ENCODE data around the gene ASB18. TPM values are rescaled to one million over a fixed set of nuclear protein-coding genes. Genes with fewer than 3 reads are reported as not detected.

ASB18 gene
- total and polyA plus RNA-seq, 4 donors = not detected

DNA sequence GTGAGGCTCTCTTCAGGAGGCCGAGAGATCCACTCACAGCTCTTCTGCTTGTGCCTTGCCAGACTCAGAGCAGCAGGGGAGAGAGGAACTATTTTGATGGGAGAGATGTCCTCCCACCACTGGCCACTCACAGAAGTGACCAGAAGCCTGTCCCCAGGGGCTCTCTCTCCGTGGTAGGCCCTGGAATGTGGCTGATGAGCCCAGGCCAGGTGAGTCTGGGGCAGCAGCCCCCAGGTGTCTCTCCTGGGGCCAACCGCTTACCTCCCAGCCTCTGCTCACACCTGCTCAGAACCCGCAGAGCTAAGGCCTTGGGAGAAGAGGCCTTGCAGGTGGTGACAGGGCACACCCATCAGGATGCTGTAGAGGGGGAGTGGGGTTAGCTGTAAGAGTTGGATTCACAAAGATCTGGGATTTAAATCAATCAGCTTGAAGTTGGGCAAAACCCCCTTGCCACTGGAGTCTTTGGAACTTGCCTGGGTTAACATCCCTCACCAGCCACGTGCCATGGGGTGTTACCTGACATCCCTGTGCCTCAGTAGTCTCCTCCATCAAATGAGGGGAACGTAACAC lies 29.1 kb upstream of the ASB18 start (continued):
- TF ChIP-seq, protein P1, sequence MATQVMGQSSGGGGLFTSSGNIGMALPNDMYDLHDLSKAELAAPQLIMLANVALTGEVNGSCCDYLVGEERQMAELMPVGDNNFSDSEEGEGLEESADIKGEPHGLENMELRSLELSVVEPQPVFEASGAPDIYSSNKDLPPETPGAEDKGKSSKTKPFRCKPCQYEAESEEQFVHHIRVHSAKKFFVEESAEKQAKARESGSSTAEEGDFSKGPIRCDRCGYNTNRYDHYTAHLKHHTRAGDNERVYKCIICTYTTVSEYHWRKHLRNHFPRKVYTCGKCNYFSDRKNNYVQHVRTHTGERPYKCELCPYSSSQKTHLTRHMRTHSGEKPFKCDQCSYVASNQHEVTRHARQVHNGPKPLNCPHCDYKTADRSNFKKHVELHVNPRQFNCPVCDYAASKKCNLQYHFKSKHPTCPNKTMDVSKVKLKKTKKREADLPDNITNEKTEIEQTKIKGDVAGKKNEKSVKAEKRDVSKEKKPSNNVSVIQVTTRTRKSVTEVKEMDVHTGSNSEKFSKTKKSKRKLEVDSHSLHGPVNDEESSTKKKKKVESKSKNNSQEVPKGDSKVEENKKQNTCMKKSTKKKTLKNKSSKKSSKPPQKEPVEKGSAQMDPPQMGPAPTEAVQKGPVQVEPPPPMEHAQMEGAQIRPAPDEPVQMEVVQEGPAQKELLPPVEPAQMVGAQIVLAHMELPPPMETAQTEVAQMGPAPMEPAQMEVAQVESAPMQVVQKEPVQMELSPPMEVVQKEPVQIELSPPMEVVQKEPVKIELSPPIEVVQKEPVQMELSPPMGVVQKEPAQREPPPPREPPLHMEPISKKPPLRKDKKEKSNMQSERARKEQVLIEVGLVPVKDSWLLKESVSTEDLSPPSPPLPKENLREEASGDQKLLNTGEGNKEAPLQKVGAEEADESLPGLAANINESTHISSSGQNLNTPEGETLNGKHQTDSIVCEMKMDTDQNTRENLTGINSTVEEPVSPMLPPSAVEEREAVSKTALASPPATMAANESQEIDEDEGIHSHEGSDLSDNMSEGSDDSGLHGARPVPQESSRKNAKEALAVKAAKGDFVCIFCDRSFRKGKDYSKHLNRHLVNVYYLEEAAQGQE (IDR thresholded peaks at IDR 0.05) = no peak
- TF ChIP-seq JUND (IDR thresholded peaks at IDR 0.05) = no peak

DNA sequence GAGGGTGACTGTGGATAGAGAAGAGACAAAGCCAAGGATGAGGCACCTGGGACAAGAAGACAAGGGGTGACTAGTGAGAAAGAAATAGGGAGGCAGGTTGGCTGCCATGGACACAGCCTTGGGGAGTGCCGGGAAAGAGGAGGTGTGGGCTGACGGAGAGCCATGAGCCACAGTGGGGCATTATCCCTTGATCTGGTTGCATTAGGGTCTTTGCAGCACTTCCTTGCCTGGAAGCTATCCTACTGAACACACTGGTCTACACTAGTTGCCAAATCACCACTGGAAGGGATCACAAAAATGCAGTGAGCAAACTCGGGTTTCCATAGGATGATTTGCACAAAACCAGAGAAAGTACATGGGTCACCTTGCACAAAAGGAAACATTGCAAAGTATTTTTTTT lies 27.7 kb upstream of the ASB18 start:
- no peaks in the 10 kb centered on the region for H3K9me3 ChIP-seq (ENCODE audit: control insufficient read depth in 4 of 4, low read length in 3 of 4)
- no peak for DNase-seq (ENCODE audit: low spot score)
- H3K27me3 ChIP-seq (ENCODE audit: control insufficient read depth in 4 of 4, insufficient read depth in 4 of 4, low read length in 3 of 4) = no peaks in the 10 kb centered on the region
- no peaks in the 10 kb centered on the region for H3K4me1 ChIP-seq (ENCODE audit: control insufficient read depth in 4 of 4, insufficient read depth in 4 of 4, low read length in 3 of 4)
- no peak overlapping the region for H3K9ac ChIP-seq (ENCODE audit: low read depth in 1 of 2, low read length in 2 of 2)
- TF ChIP-seq, protein P2, sequence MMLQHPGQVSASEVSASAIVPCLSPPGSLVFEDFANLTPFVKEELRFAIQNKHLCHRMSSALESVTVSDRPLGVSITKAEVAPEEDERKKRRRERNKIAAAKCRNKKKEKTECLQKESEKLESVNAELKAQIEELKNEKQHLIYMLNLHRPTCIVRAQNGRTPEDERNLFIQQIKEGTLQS (IDR thresholded peaks at IDR 0.05) = no peak
- TF ChIP-seq, protein P1 (IDR thresholded peaks at IDR 0.05) = no peak
- TF ChIP-seq JUND (IDR thresholded peaks at IDR 0.05) (no peak), NR2F2 (IDR thresholded peaks at IDR 0.05) (no peak), FOXA1 (IDR thresholded peaks at IDR 0.05) (no peak), GABPA (IDR thresholded peaks at IDR 0.05 in 1 of 2, conservative IDR thresholded peaks at IDR 0.05 in 1 of 2) (no peak), FOXA2 (IDR thresholded peaks at IDR 0.05) (no peak), RAD21 (IDR thresholded peaks at IDR 0.05) (no peak), TAF1 (conservative IDR thresholded peaks at IDR 0.05) (no peak), RXRA (IDR thresholded peaks at IDR 0.05) (no peak), HNF4A (conservative IDR thresholded peaks at IDR 0.05) (no peak), HNF4G (IDR thresholded peaks at IDR 0.05) (no peak), YY1 (IDR thresholded peaks at IDR 0.05) (no peak)
- TF ChIP-seq, protein P3, sequence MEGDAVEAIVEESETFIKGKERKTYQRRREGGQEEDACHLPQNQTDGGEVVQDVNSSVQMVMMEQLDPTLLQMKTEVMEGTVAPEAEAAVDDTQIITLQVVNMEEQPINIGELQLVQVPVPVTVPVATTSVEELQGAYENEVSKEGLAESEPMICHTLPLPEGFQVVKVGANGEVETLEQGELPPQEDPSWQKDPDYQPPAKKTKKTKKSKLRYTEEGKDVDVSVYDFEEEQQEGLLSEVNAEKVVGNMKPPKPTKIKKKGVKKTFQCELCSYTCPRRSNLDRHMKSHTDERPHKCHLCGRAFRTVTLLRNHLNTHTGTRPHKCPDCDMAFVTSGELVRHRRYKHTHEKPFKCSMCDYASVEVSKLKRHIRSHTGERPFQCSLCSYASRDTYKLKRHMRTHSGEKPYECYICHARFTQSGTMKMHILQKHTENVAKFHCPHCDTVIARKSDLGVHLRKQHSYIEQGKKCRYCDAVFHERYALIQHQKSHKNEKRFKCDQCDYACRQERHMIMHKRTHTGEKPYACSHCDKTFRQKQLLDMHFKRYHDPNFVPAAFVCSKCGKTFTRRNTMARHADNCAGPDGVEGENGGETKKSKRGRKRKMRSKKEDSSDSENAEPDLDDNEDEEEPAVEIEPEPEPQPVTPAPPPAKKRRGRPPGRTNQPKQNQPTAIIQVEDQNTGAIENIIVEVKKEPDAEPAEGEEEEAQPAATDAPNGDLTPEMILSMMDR (IDR thresholded peaks at IDR 0.05; ENCODE audit: low read depth, low read length, missing input control) = no peak
- TF ChIP-seq, protein P4, sequence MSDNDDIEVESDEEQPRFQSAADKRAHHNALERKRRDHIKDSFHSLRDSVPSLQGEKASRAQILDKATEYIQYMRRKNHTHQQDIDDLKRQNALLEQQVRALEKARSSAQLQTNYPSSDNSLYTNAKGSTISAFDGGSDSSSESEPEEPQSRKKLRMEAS (IDR thresholded peaks at IDR 0.05) = no peak
- TF ChIP-seq, protein P5, sequence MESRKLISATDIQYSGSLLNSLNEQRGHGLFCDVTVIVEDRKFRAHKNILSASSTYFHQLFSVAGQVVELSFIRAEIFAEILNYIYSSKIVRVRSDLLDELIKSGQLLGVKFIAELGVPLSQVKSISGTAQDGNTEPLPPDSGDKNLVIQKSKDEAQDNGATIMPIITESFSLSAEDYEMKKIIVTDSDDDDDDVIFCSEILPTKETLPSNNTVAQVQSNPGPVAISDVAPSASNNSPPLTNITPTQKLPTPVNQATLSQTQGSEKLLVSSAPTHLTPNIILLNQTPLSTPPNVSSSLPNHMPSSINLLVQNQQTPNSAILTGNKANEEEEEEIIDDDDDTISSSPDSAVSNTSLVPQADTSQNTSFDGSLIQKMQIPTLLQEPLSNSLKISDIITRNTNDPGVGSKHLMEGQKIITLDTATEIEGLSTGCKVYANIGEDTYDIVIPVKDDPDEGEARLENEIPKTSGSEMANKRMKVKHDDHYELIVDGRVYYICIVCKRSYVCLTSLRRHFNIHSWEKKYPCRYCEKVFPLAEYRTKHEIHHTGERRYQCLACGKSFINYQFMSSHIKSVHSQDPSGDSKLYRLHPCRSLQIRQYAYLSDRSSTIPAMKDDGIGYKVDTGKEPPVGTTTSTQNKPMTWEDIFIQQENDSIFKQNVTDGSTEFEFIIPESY (IDR thresholded peaks at IDR 0.05) = no peak
- no peaks in the 10 kb centered on the region for H3K36me3 ChIP-seq (ENCODE audit: control insufficient read depth in 4 of 4, insufficient read depth in 3 of 4, low read depth in 1 of 4, low read length in 3 of 4)
- H3K4me3 ChIP-seq (ENCODE audit: low read depth in 1 of 3, low read length in 3 of 3) = no peak overlapping the region
- WGBS = 87% methylated on average over 3 of the region's 3 CpGs
- H3K27ac ChIP-seq (ENCODE audit: low read depth in 1 of 2, low read length in 2 of 2) = no peak overlapping the region
